ENCODE results near the gene LRRFIP1.

The LRRFIP1 gene

GRCh38 chr2:237798236-237799059 is 171.1 kb downstream of the LRRFIP1 start, which contains the start of gene RBM44:
Gene RBM44, plus strand, starts transcription at chr2:237798779. Its CDS starts 14,831 bp downstream, at chr2:237813610.
- no peak for DNase-seq

GRCh38 chr2:237799060-237799428 is 171.7 kb downstream of the LRRFIP1 start:
- DNase-seq, result no peak

GRCh38 chr2:237801466-237801865 is 174.1 kb downstream of the LRRFIP1 start:
- no peak for DNase-seq

- DNase-seq, result no peak
Measured at GRCh38 chr2:237806334-237806733, 178.9 kb downstream of the LRRFIP1 start.

GRCh38 chr2:237815637-237816036 is 188.2 kb downstream of the LRRFIP1 start:
- DNase-seq, result no peak

GRCh38 chr2:237816531-237816930 is 189.1 kb downstream of the LRRFIP1 start:
- DNase-seq, result no peak

GRCh38 chr2:237818066-237818473 is 190.7 kb downstream of the LRRFIP1 start:
- DNase-seq, result no peak

- DNase-seq, result no peak
Measured at GRCh38 chr2:237819231-237819630, 191.8 kb downstream of the LRRFIP1 start.

GRCh38 chr2:237820421-237820820 is 193.0 kb downstream of the LRRFIP1 start:
- no peak for DNase-seq

GRCh38 chr2:237823544-237823943 is 196.2 kb downstream of the LRRFIP1 start:
- no peak for DNase-seq

- no peak for DNase-seq
Measured at GRCh38 chr2:237824085-237824484, 196.7 kb downstream of the LRRFIP1 start.

GRCh38 chr2:237827421-237827987 is 200.1 kb downstream of the LRRFIP1 start:
- no peak for DNase-seq
